Measurements from ENCODE around the gene PSMB5.
A peak's percentile ranks its signal among the peaks of the same experiment; 100 is the strongest.

PSMB5 gene
- 32.4 to 115 (median 61.5) reads per million in 17 experiments for total RNA-seq

DNA sequence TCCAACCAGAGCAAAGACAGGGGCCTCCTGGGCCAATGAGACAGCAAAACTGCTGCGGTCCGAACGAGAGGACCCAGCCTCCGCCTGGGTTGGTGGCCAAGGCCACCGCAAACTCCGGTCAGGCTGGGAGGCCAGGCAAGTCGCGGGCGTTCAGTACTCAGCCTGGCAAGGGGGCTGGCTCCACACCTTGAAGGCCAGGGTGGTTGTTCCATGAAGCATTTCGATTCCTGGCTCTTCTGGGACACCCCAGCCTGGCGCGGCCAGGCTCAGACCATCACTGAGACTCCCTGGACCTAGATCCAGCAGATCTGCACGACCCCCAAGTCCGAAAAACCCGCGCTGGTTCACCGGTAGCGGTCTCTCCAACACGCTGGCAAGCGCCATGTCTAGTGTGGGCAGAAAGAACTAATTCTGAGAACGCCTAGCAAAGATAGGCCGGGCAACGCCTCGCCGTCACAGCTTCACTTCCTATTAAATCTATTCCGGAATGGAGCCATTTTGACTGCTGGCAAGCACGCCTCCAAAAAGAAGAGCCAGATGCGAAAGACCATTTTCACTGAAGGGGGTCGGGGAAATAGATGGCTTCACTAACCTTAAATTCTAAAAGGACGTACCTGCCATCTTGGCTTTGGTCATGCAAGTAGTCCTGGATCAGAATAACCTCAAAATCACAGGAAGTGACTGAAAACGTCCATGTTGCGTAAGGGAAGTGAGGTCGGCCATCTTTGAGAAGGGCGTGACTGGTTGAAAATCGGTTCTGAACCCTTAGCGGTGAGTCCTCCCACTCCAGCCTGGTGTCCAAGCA is at the start of gene PSMB5:
Gene PSMB5, minus strand, starts transcription at position 403 of the 805 bp plus-strand sequence. Its CDS starts 19 bp downstream, at position 384.
- peak; percentile 93 to 97 (median 95) for DNase-seq

DNA sequence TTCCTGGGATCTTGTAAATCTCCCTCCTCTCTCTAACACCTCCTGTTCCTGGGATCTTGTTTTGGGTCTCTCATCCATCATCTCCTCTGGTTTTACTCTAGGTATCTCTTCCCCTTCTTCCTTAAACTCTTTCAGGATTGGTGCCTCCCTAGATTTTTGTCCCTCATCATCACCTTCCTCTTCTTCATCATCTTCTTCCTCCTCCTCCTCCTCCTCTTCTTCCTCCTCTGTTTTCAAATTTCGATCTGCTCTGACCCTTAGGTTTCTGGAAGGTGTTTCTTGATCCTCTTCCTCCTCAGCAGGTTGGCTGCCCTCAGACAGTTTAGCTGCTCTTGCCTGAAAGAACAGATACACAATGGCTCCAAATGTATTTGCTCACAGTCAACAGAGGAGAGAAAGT is 45.8 kb upstream of the PSMB5 start:
- DNase-seq: no peak

DNA sequence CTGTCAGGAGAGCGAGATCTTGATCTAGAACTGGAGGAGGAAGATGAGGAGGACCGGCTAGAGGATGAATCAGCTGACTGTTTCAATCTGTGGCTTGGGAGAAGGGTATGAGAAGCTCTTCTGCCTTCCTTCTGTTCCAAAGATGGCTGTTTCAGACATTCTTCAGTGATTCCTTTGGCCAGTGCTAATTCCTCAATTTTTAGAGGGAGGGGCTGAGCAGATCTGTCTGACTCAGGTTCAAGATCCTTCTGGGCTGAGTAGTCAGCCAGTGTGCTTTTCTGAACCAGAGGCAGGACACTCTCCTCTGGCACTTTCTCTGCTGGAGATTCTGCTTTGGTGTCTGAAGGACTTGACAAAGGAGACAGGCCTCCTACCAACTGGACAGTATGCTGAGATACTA is 45.0 kb upstream of the PSMB5 start:
- DNase-seq: peak in 2 of 4 experiments; percentile 38 to 41

DNA sequence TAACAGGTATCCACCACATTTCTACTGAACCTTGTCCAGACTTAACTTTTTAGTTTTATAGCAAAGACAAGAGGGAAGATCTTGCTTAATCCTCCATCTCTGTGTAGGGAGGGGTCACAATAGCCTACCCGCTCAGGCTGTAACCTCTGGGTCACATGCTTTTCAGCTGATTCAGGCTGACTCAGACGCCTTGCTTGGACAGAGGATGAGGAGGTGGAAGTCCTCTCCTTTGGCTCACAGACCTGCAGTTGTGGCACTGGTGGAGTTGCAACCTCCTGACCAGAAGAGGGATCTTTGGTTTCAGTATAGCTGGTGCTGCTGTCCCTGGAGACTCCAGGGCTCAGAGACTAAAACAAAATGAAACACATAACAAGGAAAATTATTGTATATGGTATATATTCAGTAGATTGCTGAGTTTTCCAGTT is 44.0 kb upstream of the PSMB5 start:
- peak; percentile 89 to 97 (median 94) for DNase-seq

DNA sequence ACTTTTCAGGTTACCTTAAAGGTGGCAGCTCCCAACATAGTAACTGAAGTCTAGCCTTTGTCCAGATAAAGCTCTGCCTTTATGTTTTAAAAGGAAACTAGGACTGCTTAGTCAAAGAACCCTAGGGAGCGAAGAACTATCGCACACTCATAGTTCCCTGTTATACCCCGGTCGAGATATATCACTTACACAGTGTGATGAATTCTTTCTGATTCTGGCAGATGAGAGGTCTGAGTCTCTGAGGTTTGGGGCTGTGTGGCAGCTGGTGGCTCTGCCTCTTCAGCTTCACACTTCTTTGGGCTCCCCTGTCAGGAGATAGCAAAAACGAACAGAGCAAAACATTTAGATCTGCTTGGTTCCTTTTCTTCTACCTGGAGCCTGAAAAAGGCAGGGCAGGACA is 43.3 kb upstream of the PSMB5 start:
- DNase-seq: no peak

DNA sequence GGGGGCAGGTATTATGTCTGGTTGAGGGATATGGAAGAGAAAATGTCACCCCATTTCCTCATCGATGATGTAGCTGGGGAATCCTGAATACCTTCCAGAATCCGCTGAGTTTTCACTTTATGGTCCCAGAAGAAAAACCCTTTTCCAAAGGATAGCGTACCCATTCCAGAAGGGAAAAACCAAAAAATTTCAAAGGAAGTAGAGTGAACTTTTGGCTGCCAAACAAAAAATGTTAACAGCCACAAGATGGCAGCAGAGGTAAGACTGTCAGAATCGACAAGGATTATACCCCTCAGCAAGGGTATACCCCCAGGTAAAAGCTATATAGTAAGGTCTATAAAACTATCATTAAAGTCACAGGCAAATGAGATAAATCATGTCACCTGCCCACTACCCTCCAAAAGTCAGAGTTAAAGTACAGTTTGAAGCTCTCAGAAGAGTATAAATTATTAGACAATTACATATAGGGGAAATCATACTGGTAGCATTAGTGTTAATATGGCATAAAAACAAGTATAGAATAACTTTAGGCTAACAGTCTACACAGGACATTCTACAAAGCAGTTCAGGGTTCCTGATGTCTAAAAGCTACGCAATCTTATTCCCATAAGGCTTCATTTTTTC is 42.2 kb upstream of the PSMB5 start:
- DNase-seq: peak; percentile 59 to 67 (median 64)

DNA sequence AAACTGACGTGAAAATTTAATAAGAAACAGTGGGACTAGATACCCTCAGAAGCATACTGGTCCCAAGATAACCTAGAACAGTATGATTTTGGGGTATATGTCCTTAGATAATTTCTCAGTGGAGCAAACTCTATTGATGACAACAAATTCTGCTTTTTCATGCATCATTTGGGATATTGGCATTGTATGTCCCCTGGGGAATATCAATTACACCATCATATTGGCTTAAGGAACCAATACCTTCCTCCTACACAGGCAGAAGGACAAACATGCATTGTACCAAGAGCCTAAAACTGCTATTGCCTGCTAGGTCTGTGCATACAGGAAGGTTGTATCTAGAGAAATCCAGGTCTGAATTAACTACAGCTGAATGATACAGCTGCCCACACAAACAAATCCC is 40.2 kb upstream of the PSMB5 start:
- no peak for DNase-seq

DNA sequence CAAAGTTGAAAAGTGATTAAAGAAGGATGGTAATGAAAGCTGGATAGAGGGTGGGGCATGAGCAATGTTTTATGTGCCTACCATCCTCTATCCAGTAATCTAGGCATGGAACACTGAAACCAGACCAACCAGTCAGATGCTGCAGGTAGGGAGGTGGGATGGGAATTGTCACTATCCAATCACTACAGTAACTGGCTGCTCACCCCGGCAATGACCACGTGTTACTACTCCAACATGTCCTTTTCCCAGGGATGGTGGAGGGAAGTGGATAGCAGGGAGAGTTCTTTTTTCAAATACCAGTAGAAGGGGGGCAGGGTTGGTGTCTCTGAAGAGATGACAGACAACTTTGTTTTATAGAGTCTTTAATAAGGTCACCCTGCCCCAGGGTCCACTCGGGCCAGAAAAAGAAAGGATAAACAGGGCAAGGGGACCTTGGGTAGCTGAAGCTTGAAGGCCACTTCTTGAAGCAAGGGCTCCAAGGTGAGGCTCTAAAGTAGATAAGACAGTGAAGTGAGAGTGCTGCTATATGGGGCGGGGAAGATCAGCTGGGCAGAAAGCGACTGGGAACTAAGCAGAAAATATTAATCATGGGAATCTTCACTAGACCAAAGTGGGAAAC is 37.3 kb upstream of the PSMB5 start:
- no peak for DNase-seq

DNA sequence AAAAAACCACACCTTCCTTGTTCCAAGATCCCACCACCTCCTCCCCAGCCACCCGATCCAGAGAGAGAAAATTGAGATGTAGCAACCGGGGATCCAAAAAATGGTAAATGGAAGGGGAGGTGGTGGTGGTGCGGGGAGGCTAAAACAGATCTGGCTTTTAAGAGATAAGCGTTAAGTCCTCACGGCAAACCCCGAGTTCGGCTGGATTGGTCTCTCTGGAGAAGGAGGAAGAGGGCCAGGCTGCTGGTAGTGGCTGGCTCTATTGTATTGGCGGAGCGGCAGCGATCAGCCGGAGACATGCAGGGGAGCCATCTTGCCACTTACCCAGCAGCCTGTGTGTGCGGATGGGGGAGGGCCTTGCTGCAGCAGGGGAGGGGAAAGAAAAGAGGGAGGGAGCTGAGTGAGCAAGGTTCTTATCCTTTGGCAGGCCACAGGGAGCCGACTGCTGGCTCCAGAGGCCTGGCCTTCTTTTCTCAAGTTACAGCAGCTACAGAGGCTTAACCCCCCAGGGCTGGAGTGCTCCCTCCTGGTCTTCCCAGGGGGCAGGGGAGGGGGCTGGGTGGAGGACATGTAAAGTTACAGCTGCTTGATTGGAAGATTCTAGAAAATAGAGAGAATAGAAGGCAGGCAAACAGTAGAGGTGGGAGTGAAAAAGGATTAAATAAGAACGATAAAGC is 36.7 kb upstream of the PSMB5 start:
- DNase-seq: peak; percentile 80 to 91 (median 86)

DNA sequence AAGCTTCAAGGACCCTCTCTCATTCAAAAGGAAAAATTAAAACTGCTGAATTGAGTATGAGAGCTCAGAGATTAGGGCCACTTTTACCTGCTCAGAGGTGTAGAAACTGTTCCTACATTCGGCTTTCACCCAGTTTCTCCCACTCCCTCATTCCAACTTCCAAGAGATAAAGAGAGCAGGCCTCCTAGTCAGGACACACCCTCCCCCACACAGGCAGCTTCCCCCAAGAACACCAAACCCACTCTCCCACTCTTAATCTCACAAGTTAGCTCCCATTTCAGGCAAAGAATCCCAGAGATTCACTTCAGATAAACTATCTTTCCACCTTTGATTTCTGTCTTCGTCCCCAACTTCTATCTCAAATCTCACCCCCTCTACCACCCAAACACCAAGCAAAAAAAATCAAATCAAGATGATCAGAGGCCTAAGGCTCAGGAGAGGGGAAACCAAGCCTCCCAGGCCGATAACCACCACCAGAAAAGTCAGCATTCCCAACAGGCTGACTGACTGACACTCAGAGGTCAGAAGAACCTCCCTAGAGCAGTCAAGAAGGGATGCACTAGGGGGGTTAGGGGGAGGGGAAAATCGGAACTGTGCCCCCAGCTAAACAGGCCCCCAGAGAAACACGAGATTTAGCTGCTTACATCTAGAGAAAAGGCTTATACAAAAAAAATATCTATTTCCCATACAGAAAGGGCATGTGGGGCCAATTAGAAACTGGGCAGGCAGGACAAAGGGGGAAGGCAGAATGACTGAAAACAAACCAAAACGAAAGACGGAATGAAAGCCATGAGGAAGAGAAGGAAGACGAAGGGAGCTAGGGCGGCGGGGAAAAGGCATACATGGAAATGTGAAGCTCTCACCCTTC is 35.8 kb upstream of the PSMB5 start:
- DNase-seq: peak in 1 of 4 experiments; percentile 14

DNA sequence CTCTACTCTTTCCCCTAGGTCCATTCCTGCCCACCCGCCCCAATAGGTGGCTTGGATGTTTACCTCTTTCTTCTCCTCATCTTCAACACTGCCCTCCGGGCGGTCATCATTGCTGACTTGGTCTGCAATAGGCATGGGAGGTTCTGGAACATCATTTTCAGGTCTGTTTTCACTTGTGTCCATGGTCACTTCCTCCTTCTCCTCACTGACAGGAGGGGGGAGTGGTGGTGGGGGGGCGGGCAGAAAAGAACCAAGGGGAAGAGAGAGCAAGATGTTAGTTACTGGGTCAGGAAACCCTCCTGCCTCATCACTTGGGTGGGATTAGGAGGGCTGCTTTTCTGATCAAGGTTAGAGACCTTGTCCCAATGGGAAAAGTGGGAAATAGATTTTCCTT is 34.7 kb upstream of the PSMB5 start:
- DNase-seq: peak in 3 of 4 experiments; percentile 36 to 47 (median 40)

DNA sequence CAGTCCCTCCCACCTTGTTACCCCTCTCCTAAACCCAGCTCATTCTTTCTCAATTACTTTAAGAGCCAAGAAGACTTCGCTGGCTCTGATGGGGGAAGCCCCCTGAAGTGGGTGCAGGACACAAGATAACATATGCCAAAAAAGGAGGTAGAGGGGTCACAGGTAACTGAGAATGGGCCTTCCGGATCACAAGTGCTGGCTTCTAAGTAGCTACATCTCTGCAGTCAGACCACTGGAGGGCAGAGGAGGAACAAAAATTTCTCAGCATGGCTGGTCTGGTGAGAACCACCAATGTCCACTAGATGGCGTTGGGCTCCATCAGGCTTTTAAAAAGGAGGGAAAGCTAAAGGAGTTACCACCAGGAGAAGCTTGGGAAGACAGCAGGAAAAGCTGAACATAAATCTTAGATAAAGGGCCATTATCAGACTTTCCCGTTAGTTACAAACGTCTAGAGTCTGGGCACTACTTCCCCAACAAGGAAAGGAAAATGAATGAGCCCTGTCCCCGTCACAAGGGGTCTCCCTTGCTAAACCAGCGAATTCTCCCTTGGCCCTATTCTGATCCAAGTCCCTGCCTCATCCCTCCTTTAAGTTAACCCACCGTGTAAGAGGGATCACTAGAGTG is 34.2 kb upstream of the PSMB5 start:
- peak; percentile 89 to 92 (median 91) for DNase-seq

DNA sequence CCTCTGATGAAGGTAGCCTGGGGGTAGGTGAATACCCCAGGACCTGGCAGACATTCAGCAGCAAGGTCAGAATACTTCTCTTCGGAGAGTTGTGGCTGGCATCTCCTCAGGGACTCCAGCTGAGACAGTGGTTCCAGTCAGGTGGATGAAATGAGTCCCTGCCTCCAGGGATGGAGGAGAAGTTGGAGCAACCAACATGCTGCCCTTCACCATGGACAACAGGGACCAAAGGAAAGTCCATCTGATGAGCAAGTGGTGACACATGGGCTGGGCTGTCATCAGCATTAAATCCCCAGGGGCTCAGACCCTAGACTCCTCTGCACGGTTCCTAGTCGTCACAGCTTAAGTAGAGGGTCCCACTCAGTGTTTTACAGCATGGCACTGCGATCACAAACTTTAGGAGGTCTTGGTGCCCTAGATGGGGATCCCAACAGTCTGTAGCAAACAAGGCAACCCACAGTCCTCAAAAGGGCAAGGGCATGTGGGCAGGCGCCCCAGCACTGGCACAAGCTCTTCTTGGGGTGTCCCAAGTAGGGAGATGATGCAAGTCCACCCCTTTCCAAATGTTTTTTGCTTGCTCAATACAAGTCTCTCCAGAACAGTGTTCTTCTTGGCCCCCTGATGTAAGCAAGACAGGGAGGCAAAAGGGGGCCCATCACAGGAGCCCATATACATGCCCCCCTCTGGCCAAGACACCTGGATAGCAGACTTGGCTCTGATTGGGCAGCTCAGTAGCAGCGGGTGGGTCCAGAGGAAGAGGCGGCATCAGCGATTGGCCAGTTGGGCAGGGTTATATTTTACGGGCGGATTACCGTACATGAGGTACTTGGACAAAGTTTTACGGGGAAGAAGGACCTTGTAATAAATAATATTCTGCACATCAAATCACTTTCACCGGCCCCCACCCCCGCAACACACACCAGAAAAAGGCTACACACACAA is 33.4 kb upstream of the PSMB5 start:
- DNase-seq: no peak

DNA sequence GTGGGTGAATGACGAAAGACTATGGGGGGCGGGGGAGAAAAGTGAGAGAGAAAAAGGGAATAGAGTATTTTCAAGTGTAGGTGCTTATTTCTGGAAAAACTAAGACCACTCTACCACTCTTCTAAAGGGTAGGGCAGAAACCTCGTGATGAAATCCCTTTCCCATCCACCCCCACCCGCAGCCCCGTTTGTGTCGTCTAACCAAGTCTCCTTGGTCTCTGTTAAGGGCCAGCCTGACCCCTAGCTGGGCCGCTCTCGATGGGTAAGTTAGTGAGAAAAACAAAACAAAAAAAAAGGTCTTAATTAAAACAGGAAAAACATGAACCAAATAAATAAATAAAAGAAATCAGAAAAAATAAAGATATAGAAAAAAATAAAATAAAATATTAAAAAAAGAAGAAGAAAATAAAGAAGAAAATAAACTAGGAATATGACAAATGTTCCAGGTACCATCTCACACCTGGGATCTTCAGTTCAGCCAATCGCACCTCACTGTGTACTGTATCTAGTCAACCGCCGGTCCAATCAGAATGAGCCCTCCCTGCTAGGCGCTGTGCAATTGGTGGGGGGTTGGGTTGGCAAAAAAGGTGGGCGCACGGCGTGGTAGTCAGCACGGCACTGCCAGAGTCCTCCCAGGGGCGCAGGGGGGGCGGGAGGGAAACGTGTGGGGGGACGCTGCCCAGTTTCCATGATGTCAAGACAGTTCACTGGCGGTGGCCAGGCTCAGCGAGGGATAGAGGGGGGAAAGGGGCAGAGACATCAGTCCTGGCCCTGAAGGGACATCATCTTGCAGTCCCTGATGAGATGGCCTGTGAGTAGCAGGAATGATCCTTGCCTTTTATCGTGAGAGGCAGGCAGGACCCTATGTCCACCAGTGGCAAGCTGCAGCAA is 32.4 kb upstream of the PSMB5 start:
- no peak for DNase-seq

DNA sequence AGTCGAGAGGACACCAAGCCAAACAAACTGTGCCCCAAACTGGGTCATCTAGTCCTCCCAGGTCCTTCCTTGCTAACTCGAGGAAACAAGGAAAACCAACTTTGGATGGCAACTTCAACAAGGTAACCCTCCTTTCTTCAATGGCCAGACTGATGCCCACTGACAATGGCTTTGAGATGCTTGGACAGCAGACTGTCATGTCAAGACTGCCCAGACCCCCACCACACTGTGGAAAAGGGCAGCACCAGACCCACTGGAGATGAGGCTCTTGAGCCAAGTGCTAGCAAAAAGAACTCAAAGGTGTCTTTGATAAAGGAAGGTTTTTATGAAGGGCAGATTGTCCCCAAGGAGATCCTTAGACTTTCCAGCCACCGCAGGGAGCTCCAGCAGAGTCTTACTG is 31.7 kb upstream of the PSMB5 start:
- DNase-seq: no peak

DNA sequence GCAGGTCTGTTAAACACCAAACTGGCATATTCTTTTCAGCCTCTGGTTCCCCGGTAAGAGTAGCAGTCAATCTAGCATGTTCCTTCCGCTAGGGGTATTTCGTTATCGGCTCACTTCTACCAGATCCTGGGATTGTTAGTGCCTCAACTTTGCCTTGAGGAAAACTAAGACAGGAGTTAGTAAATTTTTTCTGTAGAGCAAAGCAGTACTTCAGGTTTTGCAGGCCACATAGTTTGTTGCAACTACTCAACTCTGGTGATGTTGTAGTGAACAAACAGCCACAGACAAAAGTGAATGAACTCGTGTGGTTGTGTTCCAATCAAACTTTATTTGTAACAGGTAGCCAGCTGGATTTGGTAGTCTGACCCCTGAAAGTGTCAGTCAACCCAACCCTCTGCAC is 28.9 kb upstream of the PSMB5 start:
- no peak for DNase-seq

DNA sequence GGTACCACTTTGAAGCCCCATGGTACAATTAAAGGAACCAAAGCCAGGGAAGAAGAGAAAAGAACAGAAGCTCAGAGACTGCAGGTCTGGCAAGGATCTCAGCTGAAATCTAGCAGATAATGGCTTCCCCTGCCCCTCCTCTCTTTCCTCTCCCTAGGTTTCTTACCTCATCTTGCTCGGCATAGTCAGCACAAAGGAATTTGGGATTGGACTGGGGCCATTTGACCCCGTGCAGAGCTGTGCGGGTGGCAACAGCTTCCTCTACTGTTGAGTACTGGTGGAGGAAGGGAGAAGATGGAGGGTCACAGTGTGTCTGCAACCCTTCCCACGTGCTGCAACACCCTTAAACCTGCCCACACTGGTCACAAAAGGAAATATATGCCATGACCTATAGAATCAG is 27.3 kb upstream of the PSMB5 start:
- peak; percentile 48 to 77 (median 72) for DNase-seq

DNA sequence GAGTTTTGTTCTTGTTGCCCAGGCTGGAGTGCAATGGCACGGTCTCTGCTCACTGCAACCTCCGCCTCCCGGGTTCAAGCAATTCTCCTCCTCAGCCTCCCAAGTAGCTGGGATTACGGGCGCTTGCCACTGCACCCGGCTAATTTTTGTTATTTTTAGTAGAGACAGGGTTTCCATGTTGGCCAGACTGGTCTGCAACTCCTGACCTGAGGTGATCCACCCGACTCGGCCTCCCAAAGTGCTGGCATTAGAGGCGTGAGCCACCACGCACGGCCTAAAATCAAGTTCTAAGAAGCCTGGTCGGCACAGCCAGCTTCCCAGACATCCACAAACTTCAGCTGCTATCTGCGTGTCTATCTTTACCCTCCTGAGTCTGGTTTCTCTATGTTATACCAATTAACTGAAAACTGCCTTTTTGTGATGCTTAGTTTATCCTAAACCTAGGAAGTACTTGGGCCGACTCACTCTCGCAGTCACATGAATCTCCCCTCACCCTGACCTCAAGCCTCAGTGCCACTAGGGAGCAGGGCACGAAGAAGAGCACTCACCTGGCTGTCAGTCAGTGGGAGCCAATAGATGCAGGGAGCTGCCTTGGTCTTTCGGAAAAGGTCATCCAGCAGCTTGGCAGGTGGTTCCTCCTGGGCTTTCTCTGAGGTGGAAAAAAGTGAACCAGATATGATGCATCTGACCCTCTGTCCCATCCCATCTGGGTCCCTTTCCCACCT is 26.0 kb upstream of the PSMB5 start:
- no peak for DNase-seq

All from suppressor macrophage (primary cell).